K562 (cell line): ENCODE measurements around the gene SLC35D3. TPM values are rescaled to one million over a fixed set of nuclear protein-coding genes. Genes with fewer than 3 reads are reported as not detected.

Experiments used
- ATAC-seq: fragments of 200-7000 bp; cut with Tn5 transposase; 3 replicates; pipeline ENCODE4 v1.9.1; 2020; ENCODE audit warnings: moderate library complexity
- BruUV-seq: library from RNA; stranded (reverse); fragments of 400-500 nt; replicated peaks from 2 replicates; lab custom pipeline; 2021; lab: Mats Ljungman, UMichigan
- CTCF ChIA-PET: fragments of 300-600 bp; formaldehyde crosslinking; extraction: SDS; loops from one replicate; lab custom pipeline; 2021; ENCODE audit warnings: low intra/inter-chr PET ratio; lab: Yijun Ruan, JAX
- POLR2A ChIA-PET: fragments of 300-600, 350-650 bp; sonication (Branson Sonifier 250); formaldehyde crosslinking; extraction: SDS; loops from one replicate; lab custom pipeline; 2021; ENCODE audit warnings: antibody characterized with exemption, inconsistent platforms; lab: Yijun Ruan, JAX
- DNase-seq, 4 experiments: peaks; one replicate each; pipeline versions ENCODE4 v3.0.0 to v3.0.0-alpha.2; 2011 to 2018; ENCODE audit warnings: low spot score in 3 of 4, mixed read lengths in 3 of 4; ENCODE audit errors: extremely low read depth in 1 of 4
- FAIRE-seq: peaks from 2 replicates; lab custom pipeline; 2011; peaks lifted over from hg19 to GRCh38; lab: Jason Lieb, UNC
- H2AFZ ChIP-seq: 2 replicates; pipeline ENCODE4 v1.6.0; 2011; ENCODE audit warnings: low read depth, low read length, control low read depth, inconsistent platforms
- H3K27ac ChIP-seq: fragments of 200-600 bp; 3 replicates; pipeline ENCODE4 v1.8.0; 2011; ENCODE audit warnings: low read depth, mild to moderate bottlenecking, control low read depth, inconsistent platforms, low read length, moderate library complexity, mixed read lengths; ENCODE audit errors: extremely low read depth
- H3K27me3 ChIP-seq, 2 experiments: fragments of 300-600 bp in 1 of 2; 2 replicates in 1 of 2; 3 replicates in 1 of 2; pipeline versions ENCODE4 v1.6.0 to v1.8.0; 2011; ENCODE audit warnings: inconsistent platforms in 2 of 2, low read length in 2 of 2, mild to moderate bottlenecking in 1 of 2, mixed read lengths in 1 of 2, moderate library complexity in 1 of 2; ENCODE audit not compliant: control insufficient read depth in 2 of 2, insufficient read depth in 2 of 2
- H3K36me3 ChIP-seq: fragments of 300-600 bp; 3 replicates; pipeline ENCODE4 v1.8.0; 2011; ENCODE audit warnings: mild to moderate bottlenecking, low read length, inconsistent platforms; ENCODE audit not compliant: control insufficient read depth, insufficient read depth
- H3K4me1 ChIP-seq, 2 experiments: fragments of 200-600 bp in 1 of 2; replicated peaks in 1 of 2; 2 replicates in 1 of 2; 3 replicates in 1 of 2; pipeline versions ENCODE4 v1.5.1 to v1.8.0; 2011; ENCODE audit warnings: inconsistent platforms in 2 of 2, low read length in 2 of 2, mild to moderate bottlenecking in 1 of 2, mixed read lengths in 1 of 2, moderate library complexity in 1 of 2; ENCODE audit not compliant: control insufficient read depth in 2 of 2, insufficient read depth in 2 of 2
- H3K4me2 ChIP-seq: 2 replicates; pipeline ENCODE4 v1.6.1; 2011; ENCODE audit warnings: low read length, control low read depth, inconsistent platforms, mixed read lengths; ENCODE audit not compliant: insufficient read depth
- H3K4me3 ChIP-seq: fragments of 200-600 bp; sonication (generic), shearing (Covaris generic); 2 replicates; pipeline ENCODE4 v1.5.1; 2016; ENCODE audit warnings: control low read depth, inconsistent platforms
- H3K79me2 ChIP-seq: fragments of 200-600 bp; 3 replicates; pipeline ENCODE4 v1.8.0; 2011; ENCODE audit warnings: low read length, inconsistent platforms; ENCODE audit not compliant: control insufficient read depth, insufficient read depth
- H3K9ac ChIP-seq, 2 experiments: 2 replicates each; pipeline versions ENCODE4 v1.6.0 to v1.6.1; 2011; ENCODE audit warnings: low read depth in 2 of 2, low read length in 2 of 2, control low read depth in 1 of 2, inconsistent platforms in 1 of 2, mild to moderate bottlenecking in 1 of 2, mixed read lengths in 1 of 2; ENCODE audit not compliant: insufficient read depth in 1 of 2
- H3K9me1 ChIP-seq: one replicate; pipeline ENCODE4 v1.6.0; 2011; ENCODE audit warnings: inconsistent platforms, mild to moderate bottlenecking, low read length, moderate library complexity; ENCODE audit not compliant: control insufficient read depth, insufficient read depth
- H3K9me3 ChIP-seq: replicated peaks from 2 replicates; pipeline ENCODE4 v1.5.1; 2011; ENCODE audit warnings: low read depth, low read length, inconsistent platforms; ENCODE audit not compliant: control insufficient read depth, insufficient read depth
- H4K20me1 ChIP-seq: replicated peaks from 2 replicates; pipeline ENCODE4 v1.6.1; 2011; ENCODE audit warnings: low read length, inconsistent platforms, mixed read lengths; ENCODE audit not compliant: control insufficient read depth, insufficient read depth
- ARHGAP35 ChIP-seq: fragments of 450-650 bp; IDR thresholded peaks from 2 replicates; pipeline ENCODE4 v1.6.1; 2018; ENCODE audit not compliant: partially characterized antibody
- CEBPG ChIP-seq, 3 experiments: fragments of 200-800 bp in 1 of 3; sonication (Bioruptor generic) in 1 of 3; sonication (generic) in 1 of 3; formaldehyde crosslinking in 1 of 3; IDR thresholded peaks in 2 of 3; conservative IDR thresholded peaks in 1 of 3; 2 replicates each; pipeline versions ENCODE4 v1.6.1 to v1.8.0; 2016 to 2022; ENCODE audit warnings: missing compliant biosample characterization in 2 of 3, missing genetic modification characterization in 2 of 3, mild to moderate bottlenecking in 1 of 3, missing genetic modification reagents in 1 of 3
- HDAC2 ChIP-seq: fragments of 450-650 bp; IDR thresholded peaks from 2 replicates; pipeline ENCODE4 v1.6.1; 2016; ENCODE audit warnings: mild to moderate bottlenecking
- KDM4B ChIP-seq, 2 experiments: fragments of 450-650 bp in 1 of 2; sonication (generic) in 1 of 2; IDR thresholded peaks; 2 replicates each; pipeline ENCODE4 v1.6.1; 2016 to 2017; ENCODE audit warnings: borderline replicate concordance in 2 of 2, antibody characterized with exemption in 1 of 2, low read depth in 1 of 2, mild to moderate bottlenecking in 1 of 2
- LARP7 ChIP-seq: fragments of 450-650 bp; IDR thresholded peaks from 2 replicates; pipeline ENCODE4 v1.6.1; 2016
- NR4A1 ChIP-seq, 2 experiments: fragments of 250-450 bp in 1 of 2; fragments of 450-650 bp in 1 of 2; sonication (Bioruptor Pico) in 1 of 2; IDR thresholded peaks; 2 replicates each; pipeline versions ENCODE4 v1.4.0 to v1.6.1; 2016 to 2020; ENCODE audit warnings: mild to moderate bottlenecking in 2 of 2, missing compliant biosample characterization in 1 of 2, missing genetic modification characterization in 1 of 2, moderate library complexity in 1 of 2
- RBM17 ChIP-seq: fragments of 200-400 bp; formaldehyde crosslinking; IDR thresholded peaks from 2 replicates; pipeline ENCODE4 v1.6.1; 2017; ENCODE audit warnings: low read depth, mild to moderate bottlenecking, low read length, borderline replicate concordance
- RHOXF2B ChIP-seq: fragments of 250-450 bp; sonication (Bioruptor Pico); conservative IDR thresholded peaks from 2 replicates; pipeline ENCODE4 v1.5.1; 2021
- SMARCC2 ChIP-seq: fragments of 450-650 bp; IDR thresholded peaks from 2 replicates; pipeline ENCODE4 v1.6.1; 2017; ENCODE audit warnings: antibody characterized with exemption, moderate library complexity, mild to moderate bottlenecking, low read depth
- ZBTB5 ChIP-seq: fragments of 450-650 bp; IDR thresholded peaks from 2 replicates; pipeline ENCODE4 v1.6.1; 2017; ENCODE audit warnings: antibody characterized with exemption
- ZBTB9 ChIP-seq: fragments of 450-650 bp; formaldehyde crosslinking; IDR thresholded peaks from 2 replicates; pipeline ENCODE4 v1.4.0; 2020; ENCODE audit warnings: mild to moderate bottlenecking, moderate library complexity
- ZFP91 ChIP-seq: sonication (generic); formaldehyde crosslinking; IDR thresholded peaks from 2 replicates; pipeline ENCODE4 v1.8.0; 2022; ENCODE audit warnings: mild to moderate bottlenecking, missing genetic modification reagents
- ZFPM2 ChIP-seq: fragments of 250-450 bp; sonication (Bioruptor Pico); IDR thresholded peaks from 2 replicates; pipeline ENCODE4 v1.5.1; 2022; ENCODE audit warnings: mild to moderate bottlenecking
- ZNF324 ChIP-seq: fragments of 250-450 bp; sonication (Bioruptor Pico); IDR thresholded peaks from 2 replicates; pipeline ENCODE4 v1.4.0; 2020; ENCODE audit warnings: mild to moderate bottlenecking
- ZNF589 ChIP-seq: fragments of 200-800 bp; sonication (Bioruptor generic); IDR thresholded peaks from 2 replicates; pipeline ENCODE4 v1.6.1; 2016; ENCODE audit warnings: low read depth, missing genetic modification characterization, missing compliant biosample characterization
- ZSCAN29 ChIP-seq: fragments of 450-650 bp; IDR thresholded peaks from 2 replicates; pipeline ENCODE4 v1.6.1; 2017
- WGBS: fragments of 100-300 bp; shearing (Covaris generic); methylation state at CpG from one replicate; pipeline ENCODE4 v1.1.6; 2016; ENCODE audit warnings: low coverage, mixed read lengths; ENCODE audit not compliant: insufficient coverage; ENCODE audit errors: missing lambda C conversion rate; 5-methylcytosine and 5-hydroxymethylcytosine counted together
- in situ Hi-C: fragments of 300-500 bp; cut with MboI; formaldehyde crosslinking; loops from 4 replicates; pipeline ENCODE4 v1.15.0; 2018; ENCODE audit warnings: inconsistent platforms, mixed read lengths
- intact Hi-C: fragments of 100-400 bp; cut with micrococcal nuclease; formaldehyde crosslinking; loops from 2 replicates; pipeline ENCODE4 v1.14.2; 2022
- polyA plus RNA-seq, 8 experiments: library from polyadenylated mRNA; depleted of rRNA in 4 of 8; stranded (reverse) in 5 of 8; unstranded in 3 of 8; fragments of >200 nt; fragmentation: Nextera tagmentation in 2 of 8; fragmentation: Illumina TruSeq in 1 of 8; extraction: Ambion mirVana in 2 of 8; extraction: Trizol in 1 of 8; gene quantifications; 2 replicates each; pipeline versions ENCODE4 v1.2.1 to v1.2.3, GENCODE V29; 2011 to 2014; ENCODE audit warnings: inconsistent platforms in 1 of 8, missing spikeins in 1 of 8
- total RNA-seq, 7 experiments: library from RNA; depleted of rRNA in 6 of 7; stranded (reverse); fragments of >200 nt in 6 of 7; fragmentation: Illumina TruSeq in 2 of 7; extraction: Trizol in 2 of 7; gene quantifications; 2 replicates each; pipeline versions ENCODE4 v1.2.1 to v1.2.3, GENCODE V29; 2011 to 2021; ENCODE audit warnings: low replicate concordance in 1 of 7

The SLC35D3 gene
- total and polyA plus RNA-seq, 9 of the 15 experiments (the other 6 are each of a cell fraction or from before 2014, with no cell fraction given): not detected

- in situ Hi-C loops: no loop called here
- H3K79me2 ChIP-seq: no peaks in the 10 kb centered on the region
- intact Hi-C loops: no loop called here
- H3K9me1 ChIP-seq: no peaks in the 10 kb centered on the region
- DNase-seq (peak in 1 of 4 experiments; percentile 23), FAIRE-seq (no peak), ATAC-seq (peak; percentile 68)
- H3K4me1 ChIP-seq: peaks cover 4 to 5% of the 10 kb centered on the region in 2 experiments; a peak in 3 of 5 replicates
- H2AFZ ChIP-seq: peak overlapping the region; percentile 46; the same call in 1 of the 2 replicates
- H3K27me3 ChIP-seq: peaks cover 3 to 14% of the 10 kb centered on the region in 2 experiments
- CTCF ChIA-PET: no interaction called here
- no peak overlapping the region for H3K4me2 ChIP-seq
- H4K20me1 ChIP-seq: peaks cover 3% of the 10 kb centered on the region; the same call in 1 of the 2 replicates
- WGBS: 17% methylated on average over 14 of the region's 14 CpGs
- no TSS peak for BruUV-seq
- no peaks in the 10 kb centered on the region for H3K9me3 ChIP-seq
- POLR2A ChIA-PET: interaction anchor here (0.5 kb wide), 2 partner anchors 31 to 700 kb away, joined by 3 to 4 read pairs; no protein-coding TSS in a partner anchor
- H3K36me3 ChIP-seq: no peaks in the 10 kb centered on the region
- H3K27ac ChIP-seq: no peak overlapping the region
- no peak overlapping the region for H3K4me3 ChIP-seq
- H3K9ac ChIP-seq: no peak overlapping the region
- TF ChIP-seq ZFP91 (no peak), RHOXF2B (CRISPR knock-in tag) (no peak), ZNF324 (CRISPR knock-in tag) (no peak), KDM4B (IDR thresholded peaks at IDR 0.05; ENCODE audit: borderline replicate concordance in 2 of 2, low read depth in 1 of 2) (no peak), HDAC2 (no peak), SMARCC2 (no peak), RBM17 (no peak), ZFPM2 (CRISPR knock-in tag) (no peak), ZBTB9 (CRISPR knock-in tag) (0 out of 2 replicates have a peak, but pooled peaks have one; percentile 61), NR4A1 (CRISPR knock-in tag; IDR thresholded peaks at IDR 0.05) (no peak), NR4A1 (tag; IDR thresholded peaks at IDR 0.05) (no peak), LARP7 (no peak), ZBTB5 (no peak), ZNF589 (no peak), CEBPG (CRISPR knock-in tag; IDR thresholded peaks at IDR 0.05) (no peak), CEBPG (tag; conservative IDR thresholded peaks at IDR 0.05 in 1 of 2, IDR thresholded peaks at IDR 0.05 in 1 of 2) (no peak), ARHGAP35 (no peak), ZSCAN29 (no peak)
Observed at GRCh38 chr6:136956590-136957544, 34.8 kb downstream of the SLC35D3 start.
